Right cardiac atrium (tissue), 5 donors: Measurements from ENCODE around the gene S100P. TPM values are rescaled to one million over a fixed set of nuclear protein-coding genes. Genes with fewer than 3 reads are reported as not detected.
A peak's percentile ranks its signal among the peaks of the same experiment; 100 is the strongest.

ENCODE experiments used
- ATAC-seq, 2 donors: fragments of 200-7000 bp; cut with Tn5 transposase; one replicate each; pipeline versions ENCODE4 v1.8.0 to v1.9.1; 2020; ENCODE audit warnings: moderate library complexity in 2 of 2, mild to moderate bottlenecking in 1 of 2
- DNase-seq, 3 donors: peaks; one replicate each; pipeline ENCODE4 v3.0.0-alpha.2; 2020
- H3K27ac ChIP-seq: one replicate; pipeline ENCODE4 v1.5.1; 2013; ENCODE audit warnings: mild to moderate bottlenecking, low read length, control low read depth, moderate library complexity
- H3K27me3 ChIP-seq: one replicate; pipeline ENCODE4 v1.6.1; 2013; ENCODE audit not compliant: control insufficient read depth, insufficient read depth
- H3K4me1 ChIP-seq: one replicate; pipeline ENCODE4 v1.6.1; 2013; ENCODE audit warnings: low read length; ENCODE audit not compliant: control insufficient read depth, insufficient read depth
- H3K4me3 ChIP-seq: one replicate; pipeline ENCODE4 v1.5.1; 2013; ENCODE audit warnings: low read length, control low read depth
- H3K9me3 ChIP-seq: one replicate; pipeline ENCODE4 v1.6.1; 2013; ENCODE audit warnings: low read length; ENCODE audit not compliant: control insufficient read depth
- WGBS: extraction: QIAGEN DNeasy Blood & Tissue Kit; methylation state at CpG from one replicate; pipeline ENCODE4 v1.1.7; 2013; 5-methylcytosine and 5-hydroxymethylcytosine counted together
- intact Hi-C, 4 donors: fragments of 100-400 bp; cut with DNase I; formaldehyde crosslinking; loops; one replicate each; pipeline versions ENCODE4 v1.11.0 to v1.14.0; 2022 to 2023
- polyA plus RNA-seq: library from polyadenylated mRNA; stranded (reverse); fragments of 200-250 nt; gene quantifications from one replicate; pipeline ENCODE4 v1.2.3, GENCODE V29; 2013
- total RNA-seq, 4 donors: library from RNA; stranded (reverse); fragmentation: NEBNext Ultra II Directional; extraction: Animal tissue kit (Norgen Biotek cat#: 25700); gene quantifications; one replicate each; pipeline ENCODE4 v1.2.1, GENCODE V29; 2021
- donor health status: healthy with polysubstance abuse.
- donor health status: DM: no; HTN: yes; CAD: no.
- donor health status: DM: no; HTN: no; CAD: no.
- donor health status: DM: no; HTN: yes; CAD: no; lungs with severe emphysema.
- donor health status: DM: yes; HTN: yes; CAD: no.

S100P gene
- total and polyA plus RNA-seq, 5 donors: 0.16 to 1.5 TPM; not detected in 3

- H3K27me3 ChIP-seq: no peaks in the 10 kb centered on the region
- intact Hi-C loops: no loop called here
- ATAC-seq (peak; percentile 93 to 96), DNase-seq (peak; percentile 95 to 98 (median 97))
- peak overlapping the region; percentile 85 for H3K27ac ChIP-seq
- no peaks in the 10 kb centered on the region for H3K9me3 ChIP-seq
- peak overlapping the region; percentile 76 for H3K4me3 ChIP-seq
- peaks cover 9% of the 10 kb centered on the region for H3K4me1 ChIP-seq
- WGBS: under 1% methylated on average over 89 of the region's 89 CpGs
Measured at GRCh38 chr4:6673660-6674499, 19.8 kb upstream of the S100P start.

- intact Hi-C loops: no loop called here
- WGBS: 6% methylated on average over 40 of the region's 40 CpGs
- Histone ChIP-seq H3K9me3 (no peaks in the 10 kb centered on the region), H3K27me3 (no peaks in the 10 kb centered on the region), H3K4me3 (peak overlapping the region; percentile 76), H3K4me1 (peaks cover 9% of the 10 kb centered on the region), H3K27ac (peak overlapping the region; percentile 82)
- DNase-seq (no peak), ATAC-seq (no peak)
Measured at GRCh38 chr4:6674500-6675149, 19.1 kb upstream of the S100P start.

GRCh38 chr4:6676722-6677558 lies 16.7 kb upstream of the S100P start:
- H3K27me3 ChIP-seq: no peaks in the 10 kb centered on the region
- WGBS: 85% methylated on average over 21 of the region's 21 CpGs
- no peaks in the 10 kb centered on the region for H3K9me3 ChIP-seq
- DNase-seq: no peak
- peaks cover 9% of the 10 kb centered on the region for H3K4me1 ChIP-seq
- no peak overlapping the region for H3K4me3 ChIP-seq
- no peak for ATAC-seq
- intact Hi-C loops: no loop called here
- H3K27ac ChIP-seq: no peak overlapping the region

- ATAC-seq (no peak), DNase-seq (no peak)
- H3K4me3 ChIP-seq: no peak overlapping the region
- 80% methylated on average over 10 of the region's 10 CpGs for WGBS
- intact Hi-C loops: no loop called here
- no peaks in the 10 kb centered on the region for H3K27me3 ChIP-seq
- no peak overlapping the region for H3K27ac ChIP-seq
- peaks cover 9% of the 10 kb centered on the region for H3K4me1 ChIP-seq
- H3K9me3 ChIP-seq: no peaks in the 10 kb centered on the region
Measured at GRCh38 chr4:6680372-6681034, 13.2 kb upstream of the S100P start.

- H3K4me3 ChIP-seq: no peak overlapping the region
- H3K27me3 ChIP-seq: no peaks in the 10 kb centered on the region
- intact Hi-C loops: no loop called here
- H3K4me1 ChIP-seq: peaks cover 3% of the 10 kb centered on the region
- DNase-seq: no peak
- no peaks in the 10 kb centered on the region for H3K9me3 ChIP-seq
- 85% methylated on average over 9 of the region's 9 CpGs for WGBS
- H3K27ac ChIP-seq: no peak overlapping the region
- ATAC-seq: no peak
Measured at GRCh38 chr4:6681191-6681590, 12.5 kb upstream of the S100P start.

- no peak for ATAC-seq
Measured at GRCh38 chr4:6682862-6683590, 10.7 kb upstream of the S100P start.

GRCh38 chr4:6684656-6685055 lies 9.0 kb upstream of the S100P start:
- Histone ChIP-seq H3K27me3 (no peaks in the 10 kb centered on the region), H3K9me3 (no peaks in the 10 kb centered on the region), H3K27ac (no peak overlapping the region), H3K4me3 (no peak overlapping the region), H3K4me1 (no peaks in the 10 kb centered on the region)
- peak in 1 of 2 donors; percentile 15 for ATAC-seq
- 83% methylated on average over 11 of the region's 11 CpGs for whole genome bisulfite sequencing
- intact Hi-C loops: no loop called here
- DNase-seq: no peak

More at GRCh38 chr4:6682862-6683590, 10.7 kb upstream of the S100P start:
- DNase-seq: no peak
- Histone ChIP-seq H3K4me1 (no peaks in the 10 kb centered on the region), H3K27ac (no peak overlapping the region), H3K4me3 (no peak overlapping the region), H3K27me3 (no peaks in the 10 kb centered on the region), H3K9me3 (no peaks in the 10 kb centered on the region)
- intact Hi-C loops: no loop called here
- WGBS: 76% methylated on average over 11 of the region's 11 CpGs

GRCh38 chr4:6686104-6686787 lies 7.4 kb upstream of the S100P start:
- no peak for ATAC-seq
- intact Hi-C loops: no loop called here

GRCh38 chr4:6687947-6688878 lies 5.5 kb upstream of the S100P start:
- intact Hi-C loops: no loop called here
- Histone ChIP-seq H3K27me3 (no peaks in the 10 kb centered on the region), H3K4me1 (no peaks in the 10 kb centered on the region), H3K27ac (no peak overlapping the region), H3K4me3 (no peak overlapping the region), H3K9me3 (no peaks in the 10 kb centered on the region)
- no peak for DNase-seq
- 90% methylated on average over 24 of the region's 24 CpGs for WGBS
- ATAC-seq: no peak

More at GRCh38 chr4:6686104-6686787, 7.4 kb upstream of the S100P start:
- Histone ChIP-seq H3K4me3 (no peak overlapping the region), H3K4me1 (no peaks in the 10 kb centered on the region), H3K9me3 (no peaks in the 10 kb centered on the region), H3K27me3 (no peaks in the 10 kb centered on the region), H3K27ac (no peak overlapping the region)
- 63% methylated on average over 4 of the region's 4 CpGs for WGBS
- no peak for DNase-seq
